Neural cell (in vitro differentiated cells): ENCODE measurements around the gene TAF1A. TPM values are rescaled to one million over a fixed set of nuclear protein-coding genes. Genes with fewer than 3 reads are reported as not detected.

Source experiments
- H2AFZ ChIP-seq: fragments of 200-600, 300-800 bp; sonication (generic), shearing (Covaris generic); 2 replicates; pipeline ENCODE4 v1.6.0; 2014; ENCODE audit warnings: low read depth, mild to moderate bottlenecking, antibody characterized with exemption, low read length, moderate library complexity
- H3F3A ChIP-seq: fragments of 200-600 bp; shearing (Covaris generic); 2 replicates; pipeline ENCODE4 v1.6.1; 2016; ENCODE audit warnings: mild to moderate bottlenecking, moderate library complexity, mixed read lengths, antibody characterized with exemption, low read length; ENCODE audit not compliant: insufficient read depth, poor library complexity, severe bottlenecking
- H3K27ac ChIP-seq: fragments of 200-600, 300-800 bp; sonication (generic), shearing (Covaris generic); 2 replicates; pipeline ENCODE4 v1.5.1; 2014; ENCODE audit warnings: mild to moderate bottlenecking, low read length, moderate library complexity
- H3K27me3 ChIP-seq: fragments of 300-800, 200-600 bp; sonication (generic), shearing (Covaris generic); 2 replicates; pipeline ENCODE4 v1.6.0; 2014; ENCODE audit warnings: mild to moderate bottlenecking, low read depth, low read length, moderate library complexity; ENCODE audit not compliant: insufficient read depth
- H3K36me3 ChIP-seq: fragments of 300-800, 200-600 bp; sonication (generic), shearing (Covaris generic); 2 replicates; pipeline ENCODE4 v1.5.1; 2014; ENCODE audit warnings: mild to moderate bottlenecking, antibody characterized with exemption, low read length, moderate library complexity; ENCODE audit not compliant: insufficient read depth
- H3K4me2 ChIP-seq: fragments of 300-800, 200-600 bp; sonication (generic), shearing (Covaris generic); 2 replicates; pipeline ENCODE4 v1.6.0; 2014; ENCODE audit warnings: mild to moderate bottlenecking, low read length
- H3K4me3 ChIP-seq: fragments of 300-800, 200-600 bp; sonication (generic), shearing (Covaris generic); 2 replicates; pipeline ENCODE4 v1.5.1; 2014; ENCODE audit warnings: mild to moderate bottlenecking, low read length, moderate library complexity
- H3K79me2 ChIP-seq: fragments of 200-600 bp; shearing (Covaris generic); replicated peaks from 2 replicates; pipeline ENCODE4 v1.6.0; 2014; ENCODE audit warnings: mild to moderate bottlenecking, low read length, moderate library complexity; ENCODE audit not compliant: insufficient read depth
- H3K9ac ChIP-seq: fragments of 300-800, 200-600 bp; sonication (generic), shearing (Covaris generic); 2 replicates; pipeline ENCODE4 v1.6.1; 2016; ENCODE audit warnings: mild to moderate bottlenecking, low read length, mixed read lengths
- H3K9me2 ChIP-seq: fragments of 200-600 bp; shearing (Covaris generic); 2 replicates; pipeline ENCODE4 v1.6.1; 2016; ENCODE audit warnings: mild to moderate bottlenecking, low read length, mixed read lengths; ENCODE audit not compliant: insufficient read depth
- H3K9me3 ChIP-seq: fragments of 200-600, 300-800 bp; sonication (generic), shearing (Covaris generic); 2 replicates; pipeline ENCODE4 v1.6.1; 2016; ENCODE audit warnings: mild to moderate bottlenecking, mixed run types, low read length, moderate library complexity, mixed read lengths
- H4K20me1 ChIP-seq: fragments of 200-600 bp; shearing (Covaris generic); 2 replicates; pipeline ENCODE4 v1.6.1; 2016; ENCODE audit warnings: mild to moderate bottlenecking, mixed run types; ENCODE audit not compliant: insufficient read depth
- EP300 ChIP-seq: fragments of 450-650 bp; conservative IDR thresholded peaks from 2 replicates; pipeline ENCODE4 v1.6.1; 2014; ENCODE audit warnings: antibody characterized with exemption, mild to moderate bottlenecking, moderate library complexity; ENCODE audit not compliant: poor library complexity, severe bottlenecking
- EZH2 ChIP-seq: fragments of 200-600, 300-800 bp; shearing (Covaris generic), sonication (generic); IDR thresholded peaks from 2 replicates; pipeline ENCODE4 v1.6.1; 2014; ENCODE audit warnings: antibody characterized with exemption, low read length, borderline replicate concordance, mild to moderate bottlenecking; ENCODE audit not compliant: insufficient read depth, poor library complexity, severe bottlenecking
- MXI1 ChIP-seq: fragments of 450-650 bp; conservative IDR thresholded peaks from 2 replicates; pipeline ENCODE4 v1.6.1; 2014; ENCODE audit warnings: antibody characterized with exemption, mild to moderate bottlenecking; ENCODE audit not compliant: poor library complexity, severe bottlenecking
- POLR2AphosphoS5 ChIP-seq: IDR thresholded peaks from 2 replicates; pipeline ENCODE4 v1.6.1; 2012
- RAD21 ChIP-seq: fragments of 450-650 bp; conservative IDR thresholded peaks from 2 replicates; pipeline ENCODE4 v1.6.1; 2014; ENCODE audit warnings: antibody characterized with exemption, mild to moderate bottlenecking, moderate library complexity
- REST ChIP-seq: IDR thresholded peaks from 2 replicates; pipeline ENCODE4 v1.6.1; 2012; ENCODE audit warnings: borderline replicate concordance
- SMC3 ChIP-seq: fragments of 450-650 bp; conservative IDR thresholded peaks from 2 replicates; pipeline ENCODE4 v1.6.1; 2014; ENCODE audit warnings: antibody characterized with exemption, mild to moderate bottlenecking, moderate library complexity; ENCODE audit not compliant: poor library complexity
- TAF1 ChIP-seq: IDR thresholded peaks from 2 replicates; pipeline ENCODE4 v1.6.1; 2012; ENCODE audit warnings: low read depth
- polyA plus RNA-seq: library from polyadenylated mRNA; depleted of rRNA; stranded (reverse); fragments of >200 nt; gene quantifications from 2 replicates; pipeline ENCODE4 v1.2.3, GENCODE V29; 2014
- TF ChIP-seq, protein P1 (sequence below): fragments of 450-650 bp; IDR thresholded peaks from 2 replicates; pipeline ENCODE4 v1.5.1; 2014; ENCODE audit warnings: antibody characterized with exemption, mild to moderate bottlenecking, moderate library complexity; ENCODE audit not compliant: poor library complexity, severe bottlenecking

Gene TAF1A
- polyA plus RNA-seq, 1 donor from 2014 or later, result 25.5 TPM

- H3K9ac ChIP-seq, result no peak overlapping the region
- H3K9me2 ChIP-seq, result no peaks in the 10 kb centered on the region
- H3K79me2 ChIP-seq, result no peaks in the 10 kb centered on the region
- no peak for TF ChIP-seq POLR2AphosphoS5
- no peak for TF ChIP-seq MXI1
- TF ChIP-seq EZH2, result no peak
- no peak for TF ChIP-seq SMC3
- no peak for TF ChIP-seq EP300
- no peak for TF ChIP-seq REST
- no peak for TF ChIP-seq TAF1
- TF ChIP-seq, protein P1, sequence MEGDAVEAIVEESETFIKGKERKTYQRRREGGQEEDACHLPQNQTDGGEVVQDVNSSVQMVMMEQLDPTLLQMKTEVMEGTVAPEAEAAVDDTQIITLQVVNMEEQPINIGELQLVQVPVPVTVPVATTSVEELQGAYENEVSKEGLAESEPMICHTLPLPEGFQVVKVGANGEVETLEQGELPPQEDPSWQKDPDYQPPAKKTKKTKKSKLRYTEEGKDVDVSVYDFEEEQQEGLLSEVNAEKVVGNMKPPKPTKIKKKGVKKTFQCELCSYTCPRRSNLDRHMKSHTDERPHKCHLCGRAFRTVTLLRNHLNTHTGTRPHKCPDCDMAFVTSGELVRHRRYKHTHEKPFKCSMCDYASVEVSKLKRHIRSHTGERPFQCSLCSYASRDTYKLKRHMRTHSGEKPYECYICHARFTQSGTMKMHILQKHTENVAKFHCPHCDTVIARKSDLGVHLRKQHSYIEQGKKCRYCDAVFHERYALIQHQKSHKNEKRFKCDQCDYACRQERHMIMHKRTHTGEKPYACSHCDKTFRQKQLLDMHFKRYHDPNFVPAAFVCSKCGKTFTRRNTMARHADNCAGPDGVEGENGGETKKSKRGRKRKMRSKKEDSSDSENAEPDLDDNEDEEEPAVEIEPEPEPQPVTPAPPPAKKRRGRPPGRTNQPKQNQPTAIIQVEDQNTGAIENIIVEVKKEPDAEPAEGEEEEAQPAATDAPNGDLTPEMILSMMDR, result no peak
- no peak for TF ChIP-seq RAD21
- no peak overlapping the region for H3K27ac ChIP-seq
- H3K4me2 ChIP-seq, result no peak overlapping the region
- H3K36me3 ChIP-seq, result no peaks in the 10 kb centered on the region
- no peak overlapping the region for H2AFZ ChIP-seq
- no peaks in the 10 kb centered on the region for H3K27me3 ChIP-seq
- H3K9me3 ChIP-seq, result no peaks in the 10 kb centered on the region
- no peaks in the 10 kb centered on the region for H3F3A ChIP-seq
- no peaks in the 10 kb centered on the region for H4K20me1 ChIP-seq
- no peak overlapping the region for H3K4me3 ChIP-seq
Measured at GRCh38 chr1:222529181-222529580, 60.6 kb downstream of the TAF1A start.

DNA sequence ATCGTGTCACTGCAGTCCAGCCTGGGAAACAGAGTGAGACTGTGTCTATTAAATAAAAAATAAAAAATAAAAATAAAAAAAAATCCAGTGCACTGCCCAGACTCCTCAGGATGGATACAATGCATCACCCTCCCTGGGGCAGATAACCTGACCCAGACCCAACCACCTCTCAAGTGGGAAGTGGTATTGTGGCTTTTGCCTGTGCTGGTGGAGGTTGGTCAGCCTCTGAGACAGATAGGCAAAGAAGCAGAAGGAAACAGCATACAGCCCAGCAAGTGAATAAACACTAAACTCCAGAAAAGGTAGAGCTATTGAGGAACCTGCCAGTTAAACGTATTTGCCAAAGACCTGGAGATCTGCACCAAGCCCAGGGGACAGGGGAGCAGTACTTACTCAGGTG is 63.8 kb downstream of the TAF1A start:
- Histone ChIP-seq H3K9ac (no peak overlapping the region), H3K4me2 (no peak overlapping the region)
- TF ChIP-seq, protein P1, result no peak
- no peak for TF ChIP-seq RAD21
- TF ChIP-seq POLR2AphosphoS5, result no peak
- TF ChIP-seq MXI1, result no peak
- TF ChIP-seq TAF1, result no peak
- TF ChIP-seq EZH2, result no peak
- no peak for TF ChIP-seq EP300
- TF ChIP-seq SMC3, result no peak
- TF ChIP-seq REST, result no peak

More for the DNA sequence above, 63.8 kb downstream of the TAF1A start:
- Histone ChIP-seq H4K20me1 (no peaks in the 10 kb centered on the region), H3K27me3 (no peaks in the 10 kb centered on the region), H3F3A (no peaks in the 10 kb centered on the region), H3K27ac (no peak overlapping the region), H3K36me3 (no peaks in the 10 kb centered on the region), H3K9me3 (no peaks in the 10 kb centered on the region), H3K4me3 (no peak overlapping the region), H3K79me2 (no peaks in the 10 kb centered on the region), H2AFZ (no peak overlapping the region), H3K9me2 (no peaks in the 10 kb centered on the region)
